K562 treated with DMSO at 1 percent for 12 hours (cell line): ENCODE data around the gene LAPTM4A. TPM values are rescaled to one million over a fixed set of nuclear protein-coding genes. Genes with fewer than 3 reads are reported as not detected.

Source experiments
- total RNA-seq: library from RNA; unstranded; fragments of 300-600 nt; gene quantifications from 2 replicates; pipeline ENCODE4 v1.2.3, GENCODE V29; 2022; ENCODE audit not compliant: insufficient read depth

Gene LAPTM4A
- 72.1 and 93.5 TPM in 2 replicates for total RNA-seq

DNA sequence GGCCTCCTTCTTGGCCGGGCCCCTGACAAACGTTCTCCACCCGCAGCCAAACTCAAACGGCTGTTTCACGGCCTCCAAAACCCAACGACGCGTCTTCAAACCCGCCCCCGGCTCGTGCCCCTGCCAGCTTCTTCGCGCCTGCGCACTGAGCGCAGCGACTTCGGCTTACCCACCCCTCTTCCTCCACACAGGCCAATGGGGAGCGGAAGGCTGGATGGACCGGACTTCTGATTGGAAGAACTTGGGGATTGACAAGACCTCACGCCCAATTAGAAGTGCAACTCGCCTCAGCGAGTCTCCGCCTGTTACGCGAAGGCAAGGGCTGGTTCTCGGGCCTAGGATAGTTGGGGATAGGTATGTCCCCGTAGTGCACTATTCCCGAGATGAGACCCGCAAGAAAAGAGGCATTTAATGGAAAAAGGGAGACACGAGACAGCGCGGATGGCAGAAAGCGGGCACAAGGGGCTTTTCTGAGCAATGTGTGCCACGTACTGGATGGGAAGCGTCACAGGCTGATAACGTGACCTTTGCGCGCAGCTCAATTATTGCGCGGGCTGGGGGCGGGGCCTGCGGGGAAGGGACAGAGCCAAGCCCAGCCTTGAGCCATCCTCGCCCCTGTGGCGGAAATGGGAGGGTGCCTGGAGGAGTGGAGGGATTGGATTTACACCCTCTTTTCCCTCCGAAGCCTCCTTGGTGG, at the start of gene LAPTM4A:
Gene LAPTM4A (minus strand): TSS at position 97 of the 697 bp plus-strand sequence. CDS start 108 bp downstream, outside the sequence.

DNA sequence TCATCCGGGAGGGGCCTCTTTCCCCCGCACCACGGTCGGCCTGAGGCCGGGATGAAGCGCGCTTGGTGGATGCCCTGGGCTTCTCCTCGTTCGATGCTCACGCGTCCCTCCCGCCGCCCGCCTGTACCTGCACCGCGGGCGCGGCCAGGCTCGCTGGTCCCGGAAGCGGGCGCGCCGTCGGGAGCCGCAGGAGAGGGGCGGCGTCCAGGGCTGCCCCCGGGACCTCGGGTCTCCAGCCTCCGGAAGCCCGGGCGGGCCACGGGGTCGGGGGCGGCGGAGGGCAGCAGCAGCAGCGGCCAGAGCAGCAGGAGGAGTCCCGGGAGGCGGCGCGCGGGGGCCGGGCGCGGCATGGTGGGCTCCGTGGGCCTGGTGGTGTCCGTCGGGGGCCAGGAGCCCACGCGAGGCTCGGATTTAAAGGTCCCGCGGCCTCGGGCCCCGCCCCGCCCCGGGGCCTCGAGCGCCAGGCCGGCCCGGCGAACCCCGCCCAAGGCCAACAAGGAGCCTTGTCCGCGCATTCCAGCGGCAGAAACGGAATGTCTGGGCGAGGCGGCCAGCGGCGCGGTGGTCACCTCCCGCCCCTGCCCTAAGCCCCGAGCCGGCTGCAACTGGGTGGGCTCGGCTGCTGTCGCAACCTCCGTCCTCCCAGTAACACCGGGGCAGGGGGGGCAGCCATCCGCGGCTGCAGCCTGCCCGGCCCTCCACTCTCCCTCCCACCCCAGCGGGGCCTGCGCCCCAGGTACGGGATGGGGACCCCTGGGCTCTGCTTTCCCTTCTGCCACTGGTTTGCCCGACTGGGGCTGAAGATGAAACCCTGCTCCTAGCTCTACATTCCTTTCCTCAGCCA, 38.9 kb downstream of the LAPTM4A start, which contains the start of gene MATN3:
Gene MATN3 (minus strand): TSS at position 387 of the 844 bp plus-strand sequence. CDS start 37 bp downstream, at position 350.

DNA sequence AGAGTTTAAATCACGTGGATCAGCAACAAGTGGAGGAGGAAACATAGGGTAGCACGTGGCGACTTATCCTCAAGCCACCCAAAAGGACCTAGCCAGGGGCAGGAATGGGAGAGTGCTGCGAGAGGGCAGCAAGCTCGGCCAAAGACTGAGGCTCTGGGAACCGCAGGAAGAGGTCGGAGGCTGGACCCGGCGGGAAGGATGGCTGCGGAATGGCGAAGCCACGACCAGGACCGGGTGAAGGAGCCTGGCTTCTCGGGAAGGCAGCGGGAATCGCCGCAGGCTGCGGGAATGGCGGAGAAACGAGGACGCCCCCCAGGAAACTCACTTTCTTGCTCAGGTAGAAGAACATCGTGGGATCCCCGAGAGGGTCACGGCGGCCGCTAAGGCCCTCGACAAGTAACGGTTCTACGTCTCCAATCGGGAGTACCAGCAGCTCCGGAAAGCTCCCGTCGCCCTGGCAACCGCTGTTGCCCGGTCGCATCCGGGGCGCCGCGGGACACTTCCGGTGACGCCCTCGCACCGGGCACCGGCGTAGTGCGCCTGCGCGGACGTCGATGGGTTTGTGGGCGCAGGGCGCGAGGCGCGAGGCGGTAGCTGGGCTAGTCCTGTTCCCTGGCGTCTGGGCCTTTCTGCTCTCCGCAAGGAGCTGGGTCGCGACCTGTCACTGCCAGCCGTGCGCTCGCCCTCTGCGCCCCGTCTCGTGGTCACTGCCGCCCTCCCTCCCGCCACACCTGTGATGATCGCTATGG, 61.6 kb downstream of the LAPTM4A start, which contains the start of gene WDR35:
Gene WDR35 (minus strand): TSS at position 439 of the 749 bp plus-strand sequence. CDS start 90 bp downstream, at position 349.

Other genes starting within 250 kb of the LAPTM4A start
- 14.3 and 23.8 TPM in 2 replicates for gene TTC32, start 149.6 kb downstream of the LAPTM4A start, total RNA-seq
- gene WDR35, start 61.5 kb downstream of the LAPTM4A start, total RNA-seq: 0.49 and 1.6 TPM in 2 replicates
- gene MATN3, start 39.0 kb downstream of the LAPTM4A start, total RNA-seq: not detected in 2 replicates
- gene SDC1, start 173.5 kb upstream of the LAPTM4A start, total RNA-seq: 0.49 TPM in 1 of 2 replicates, not detected in the other